A673 (cell line): ENCODE results near the gene SPATA33. TPM values are rescaled to one million over a fixed set of nuclear protein-coding genes. Genes with fewer than 3 reads are reported as not detected.
A peak's percentile ranks its signal among the peaks of the same experiment; 100 is the strongest.
"Not testable (repeated sequence)": the region's sequence is repeated elsewhere in the genome, so short reads cannot be mapped to it uniquely, and the experiment has no call there.

Experiments used
- BruUV-seq: library from RNA; stranded (reverse); fragments of 400-500 nt; replicated peaks from 2 replicates; lab custom pipeline; 2021; lab: Mats Ljungman, UMichigan
- CTCF ChIA-PET: fragments of 300-600 bp; sonication (Branson Sonifier 250); formaldehyde crosslinking; loops from one replicate; lab custom pipeline; 2022; ENCODE audit warnings: antibody characterized with exemption; lab: Charles Lee
- POLR2A ChIA-PET: fragments of 300-600 bp; sonication (Branson Sonifier 250); formaldehyde crosslinking; loops from one replicate; lab custom pipeline; 2022; ENCODE audit warnings: antibody characterized with exemption; ENCODE audit not compliant: low non-redundant PET; lab: Charles Lee
- DNase-seq: peaks from one replicate; pipeline ENCODE4 v3.0.0-alpha.2; 2015; ENCODE audit warnings: low spot score
- H3K27ac ChIP-seq: fragments of 200-600 bp; sonication (generic); 2 replicates; pipeline ENCODE4 v1.5.1; 2016; ENCODE audit warnings: mixed run types, low read depth, mild to moderate bottlenecking, mixed read lengths, antibody characterized with exemption, low read length; ENCODE audit not compliant: poor library complexity, severe bottlenecking
- H3K27me3 ChIP-seq: fragments of 200-600 bp; sonication (generic); replicated peaks from 2 replicates; pipeline ENCODE4 v1.6.1; 2017; ENCODE audit warnings: mixed run types, low read depth, mild to moderate bottlenecking, mixed read lengths, antibody characterized with exemption, low read length; ENCODE audit not compliant: insufficient read depth, poor library complexity
- H3K36me3 ChIP-seq: fragments of 200-600 bp; sonication (generic); 2 replicates; pipeline ENCODE4 v1.6.1; 2016; ENCODE audit warnings: mixed run types, mild to moderate bottlenecking, mixed read lengths, antibody characterized with exemption, low read length; ENCODE audit not compliant: insufficient read depth, poor library complexity, severe bottlenecking
- H3K4me1 ChIP-seq: fragments of 200-600 bp; sonication (generic); 2 replicates; pipeline ENCODE4 v1.6.1; 2017; ENCODE audit warnings: mixed run types, mild to moderate bottlenecking, mixed read lengths, antibody characterized with exemption, low read length; ENCODE audit not compliant: insufficient read depth, poor library complexity, severe bottlenecking
- H3K4me3 ChIP-seq: fragments of 200-600 bp; sonication (generic); 2 replicates; pipeline ENCODE4 v1.5.1; 2016; ENCODE audit warnings: low read depth, mixed run types, mild to moderate bottlenecking, mixed read lengths, low read length; ENCODE audit not compliant: poor library complexity, severe bottlenecking
- H3K9me3 ChIP-seq: fragments of 200-600 bp; sonication (generic); 2 replicates; pipeline ENCODE4 v1.6.1; 2016; ENCODE audit warnings: mixed run types, low read depth, mild to moderate bottlenecking, mixed read lengths, antibody characterized with exemption, low read length; ENCODE audit not compliant: poor library complexity, severe bottlenecking
- EZH2 ChIP-seq: fragments of 200-600 bp; sonication (generic); IDR thresholded peaks from 2 replicates; pipeline ENCODE4 v1.6.1; 2017; ENCODE audit warnings: borderline replicate concordance, low read depth, mild to moderate bottlenecking, mixed read lengths, antibody characterized with exemption, low read length; ENCODE audit not compliant: poor library complexity, severe bottlenecking
- intact Hi-C: fragments of 100-400 bp; cut with micrococcal nuclease; formaldehyde crosslinking; loops from one replicate; pipeline ENCODE4 v1.10.0; 2022; ENCODE audit not compliant: unreplicated experiment
- total RNA-seq: library from RNA; stranded (reverse); gene quantifications from 2 replicates; pipeline ENCODE4 v1.2.3, GENCODE V29; 2021
- TF ChIP-seq, protein P1 (sequence below): fragments of 300-800, 200-600 bp; sonication (generic); conservative IDR thresholded peaks from 2 replicates; pipeline ENCODE4 v1.5.1; 2017; ENCODE audit warnings: low read depth, mild to moderate bottlenecking, antibody characterized with exemption, low read length, moderate library complexity, mixed read lengths

The SPATA33 gene
- total RNA-seq, 1 experiment from 2014 or later, result 46.7 TPM

GRCh38 chr16:89697616-89698331, 40.1 kb downstream of the SPATA33 start:
- no peaks in the 10 kb centered on the region for H3K27me3 ChIP-seq
- no peak overlapping the region for H3K27ac ChIP-seq
- ChIA-PET POLR2A (no interaction called here), CTCF (no interaction called here)
- DNase-seq, result no peak
- no peaks in the 10 kb centered on the region for H3K9me3 ChIP-seq
- H3K4me1 ChIP-seq, result peaks cover 10% of the 10 kb centered on the region
- no peak overlapping the region for H3K4me3 ChIP-seq
- TF ChIP-seq, protein P1, sequence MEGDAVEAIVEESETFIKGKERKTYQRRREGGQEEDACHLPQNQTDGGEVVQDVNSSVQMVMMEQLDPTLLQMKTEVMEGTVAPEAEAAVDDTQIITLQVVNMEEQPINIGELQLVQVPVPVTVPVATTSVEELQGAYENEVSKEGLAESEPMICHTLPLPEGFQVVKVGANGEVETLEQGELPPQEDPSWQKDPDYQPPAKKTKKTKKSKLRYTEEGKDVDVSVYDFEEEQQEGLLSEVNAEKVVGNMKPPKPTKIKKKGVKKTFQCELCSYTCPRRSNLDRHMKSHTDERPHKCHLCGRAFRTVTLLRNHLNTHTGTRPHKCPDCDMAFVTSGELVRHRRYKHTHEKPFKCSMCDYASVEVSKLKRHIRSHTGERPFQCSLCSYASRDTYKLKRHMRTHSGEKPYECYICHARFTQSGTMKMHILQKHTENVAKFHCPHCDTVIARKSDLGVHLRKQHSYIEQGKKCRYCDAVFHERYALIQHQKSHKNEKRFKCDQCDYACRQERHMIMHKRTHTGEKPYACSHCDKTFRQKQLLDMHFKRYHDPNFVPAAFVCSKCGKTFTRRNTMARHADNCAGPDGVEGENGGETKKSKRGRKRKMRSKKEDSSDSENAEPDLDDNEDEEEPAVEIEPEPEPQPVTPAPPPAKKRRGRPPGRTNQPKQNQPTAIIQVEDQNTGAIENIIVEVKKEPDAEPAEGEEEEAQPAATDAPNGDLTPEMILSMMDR, result no peak
- no peak for TF ChIP-seq EZH2
- peaks cover 44% of the 10 kb centered on the region for H3K36me3 ChIP-seq
- no TSS peak for BruUV-seq
- intact Hi-C loops, result no loop called here

GRCh38 chr16:89698717-89699116, 41.1 kb downstream of the SPATA33 start:
- intact Hi-C loops, BruUV-seq, H3K9me3 ChIP-seq, DNase-seq, H3K27ac ChIP-seq, H3K27me3 ChIP-seq, H3K4me3 ChIP-seq: not testable (repeated sequence)
- H3K36me3 ChIP-seq, result peaks cover 37% of the 10 kb centered on the region
- POLR2A ChIA-PET, result interaction anchor here (0.7 kb wide), 1 partner anchor 14 kb away, joined by 20 read pairs; no protein-coding TSS in a partner anchor
- peaks cover 10% of the 10 kb centered on the region for H3K4me1 ChIP-seq
- CTCF ChIA-PET, result interaction anchor here (0.7 kb wide), 1 partner anchor 11 kb away, joined by 7 read pairs; no protein-coding TSS in a partner anchor

DNA sequence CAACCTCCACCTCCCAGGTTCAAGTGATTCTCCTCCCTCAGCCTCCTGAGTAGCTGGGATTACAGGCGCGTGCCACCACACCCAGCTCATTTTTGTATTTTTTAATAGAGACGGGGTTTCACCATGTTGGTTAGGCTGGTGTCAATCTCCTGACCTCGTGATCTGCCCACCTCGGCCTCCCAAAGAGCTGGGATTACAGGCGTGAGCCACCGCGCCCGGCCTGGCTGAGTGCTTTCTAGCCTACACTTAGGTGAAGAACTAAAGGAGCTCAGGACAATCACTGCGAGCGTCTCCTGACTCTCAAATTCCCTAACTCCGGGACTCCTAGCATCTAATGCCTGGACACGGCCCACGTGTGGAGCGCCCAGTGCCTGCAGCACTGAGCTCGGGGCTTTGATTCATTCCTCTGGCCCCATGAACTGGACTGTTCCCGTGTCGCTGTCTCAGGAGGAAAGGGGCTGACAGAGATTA, 42.0 kb downstream of the SPATA33 start:
- Histone ChIP-seq H3K27ac (peak overlapping the region; percentile 76), H3K4me3 (peak overlapping the region; percentile 80), H3K4me1 (peaks cover 10% of the 10 kb centered on the region), H3K36me3 (peaks cover 29% of the 10 kb centered on the region)
- intact Hi-C loops, result loop anchor here (10.0 kb wide), 2 partner anchors 165 to 215 kb away; partner anchors contain the start of gene MC1R
- DNase-seq, H3K9me3 ChIP-seq, BruUV-seq, H3K27me3 ChIP-seq: not testable (repeated sequence)
- ChIA-PET POLR2A (interaction anchor here (0.5 to 0.7 kb wide), 5 partner anchors 11 to 173 kb away, joined by 3 to 6 read pairs (median 3); partner anchors contain the start of gene TCF25), CTCF (interaction anchor here (0.6 to 1.0 kb wide), 2 partner anchors 15 to 161 kb away, joined by 3 to 4 read pairs; no protein-coding TSS in a partner anchor)

- no peaks in the 10 kb centered on the region for H3K9me3 ChIP-seq
- no TSS peak for BruUV-seq
These were observed 42.5 kb downstream of the SPATA33 start for GRCh38 chr16:89700100-89700648.

More at GRCh38 chr16:89700100-89700648, 42.5 kb downstream of the SPATA33 start:
- Histone ChIP-seq H3K36me3 (peaks cover 24% of the 10 kb centered on the region), H3K27ac (peak overlapping the region; percentile 76), H3K4me1 (peaks cover 10% of the 10 kb centered on the region), H3K27me3 (no peaks in the 10 kb centered on the region), H3K4me3 (peak overlapping the region; percentile 80)
- intact Hi-C loops, result loop anchor here (10.0 kb wide), 2 partner anchors 165 to 215 kb away; partner anchors contain the start of gene MC1R
- ChIA-PET CTCF (interaction anchor here (0.6 to 1.0 kb wide), 2 partner anchors 15 to 161 kb away, joined by 3 to 4 read pairs; no protein-coding TSS in a partner anchor), POLR2A (interaction anchor here (0.5 to 0.7 kb wide), 4 partner anchors 11 to 173 kb away, joined by 3 to 6 read pairs (median 3); partner anchors contain the start of gene TCF25)
- TF ChIP-seq, protein P1, result peak; percentile 52
- no peak for TF ChIP-seq EZH2
- peak; percentile 97 for DNase-seq
